ENCODE measurements around the gene CYP46A1.

DNA sequence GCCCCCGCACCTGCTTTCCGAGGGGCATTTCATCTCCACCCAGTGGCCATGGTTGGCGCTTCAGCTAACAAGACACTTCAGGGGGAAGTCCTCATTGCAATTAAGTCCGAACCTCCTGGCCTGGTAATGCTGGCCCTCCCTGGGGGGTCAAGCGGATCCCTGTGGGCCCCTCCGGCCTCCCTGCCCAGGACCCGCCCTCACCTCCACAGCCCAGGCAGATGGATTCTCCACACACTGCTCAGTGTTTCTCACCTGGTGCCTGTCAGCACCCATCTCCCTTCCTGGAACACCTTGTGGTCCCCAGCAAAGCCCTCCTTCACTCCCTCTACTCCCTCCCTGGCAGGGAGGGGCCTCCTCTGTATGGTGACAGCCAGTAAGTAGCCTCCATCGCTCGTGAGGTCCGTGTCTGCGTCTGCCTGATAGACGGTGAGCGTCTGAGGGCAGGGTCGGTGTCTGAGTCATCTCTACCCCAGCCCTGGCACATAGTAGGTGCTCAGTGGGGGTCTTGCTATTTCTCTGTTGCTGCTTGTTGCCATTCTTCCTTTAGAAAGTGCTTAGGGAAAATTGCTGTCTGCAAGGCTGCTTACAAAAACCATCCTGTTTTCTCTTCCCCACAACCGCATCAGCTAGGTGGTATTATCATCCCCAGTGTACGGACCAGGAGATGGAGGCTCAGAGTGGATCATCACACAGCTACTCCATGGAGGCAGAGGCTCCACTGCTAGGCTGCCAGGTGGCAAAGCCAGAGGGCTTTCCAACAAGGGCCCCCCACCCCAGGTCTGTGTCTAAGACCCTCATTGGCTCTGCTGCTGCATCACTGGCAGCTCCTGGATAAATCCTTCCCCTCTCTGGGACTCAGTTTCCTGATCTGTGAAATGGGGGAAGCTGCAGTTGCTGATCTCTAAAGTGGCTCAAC lies 69.4 kb downstream of the CYP46A1 start:
- TF ChIP-seq EZH2 (IDR thresholded peaks at IDR 0.05; ENCODE audit: borderline replicate concordance, low read length), result no peak
- no peak for TF ChIP-seq CTCF (IDR thresholded peaks at IDR 0.05; ENCODE audit: low read length)
